H9 (cell line): ENCODE data around the gene CSMD2. TPM values are rescaled to one million over a fixed set of nuclear protein-coding genes. Genes with fewer than 3 reads are reported as not detected.

Source experiments
- DNase-seq: peaks from one replicate; pipeline ENCODE4 v3.0.0-alpha.2; 2017
- H2AFZ ChIP-seq: one replicate; pipeline ENCODE4 v1.6.1; 2013; ENCODE audit warnings: mild to moderate bottlenecking, low read length, control low read depth, moderate library complexity
- H2AK5ac ChIP-seq: 2 replicates; pipeline ENCODE4 v1.6.1; 2013; ENCODE audit warnings: low read length, control low read depth, mixed read lengths; ENCODE audit not compliant: insufficient read length
- H2BK120ac ChIP-seq: one replicate; pipeline ENCODE4 v1.6.1; 2013; ENCODE audit warnings: low read depth, mild to moderate bottlenecking, low read length, control low read depth, inconsistent platforms; ENCODE audit not compliant: poor library complexity, severe bottlenecking
- H2BK12ac ChIP-seq: 2 replicates; pipeline ENCODE4 v1.6.1; 2013; ENCODE audit warnings: low read length, control low read depth, mixed read lengths, low read depth; ENCODE audit not compliant: insufficient read length
- H2BK15ac ChIP-seq: 2 replicates; pipeline ENCODE4 v1.6.1; 2013; ENCODE audit warnings: low read depth, low read length, control low read depth
- H2BK20ac ChIP-seq: one replicate; pipeline ENCODE4 v1.6.1; 2013; ENCODE audit warnings: low read depth, mild to moderate bottlenecking, low read length, control low read depth, inconsistent platforms; ENCODE audit not compliant: poor library complexity, severe bottlenecking
- H2BK5ac ChIP-seq: 2 replicates; pipeline ENCODE4 v1.6.1; 2013; ENCODE audit warnings: low read length, control low read depth, mixed read lengths; ENCODE audit not compliant: insufficient read length
- H3K14ac ChIP-seq: 2 replicates; pipeline ENCODE4 v1.6.1; 2013; ENCODE audit warnings: low read length, control low read depth; ENCODE audit not compliant: insufficient read depth
- H3K18ac ChIP-seq: 2 replicates; pipeline ENCODE4 v1.6.1; 2013; ENCODE audit warnings: low read depth, mild to moderate bottlenecking, mixed read lengths, low read length, control low read depth; ENCODE audit not compliant: insufficient read length
- H3K23ac ChIP-seq: 2 replicates; pipeline ENCODE4 v1.6.1; 2013; ENCODE audit warnings: low read length, control low read depth, mixed read lengths, low read depth; ENCODE audit not compliant: insufficient read length
- H3K23me2 ChIP-seq: 2 replicates; pipeline ENCODE4 v1.6.1; 2013; ENCODE audit warnings: low read depth, mild to moderate bottlenecking, mixed read lengths, low read length, control low read depth; ENCODE audit not compliant: insufficient read length, poor library complexity, severe bottlenecking
- H3K27ac ChIP-seq: 2 replicates; pipeline ENCODE4 v1.5.1; 2013; ENCODE audit warnings: low read length, control low read depth, mixed read lengths, low read depth; ENCODE audit not compliant: insufficient read length
- H3K27me3 ChIP-seq: 2 replicates; pipeline ENCODE4 v1.6.1; 2013; ENCODE audit warnings: low read length, control low read depth, inconsistent platforms; ENCODE audit not compliant: insufficient read depth
- H3K4ac ChIP-seq: 2 replicates; pipeline ENCODE4 v1.6.1; 2013; ENCODE audit warnings: low read depth, mild to moderate bottlenecking, control low read depth, inconsistent platforms, low read length, moderate library complexity
- H3K4me1 ChIP-seq: 2 replicates; pipeline ENCODE4 v1.6.1; 2013; ENCODE audit warnings: low read length, control low read depth, inconsistent platforms; ENCODE audit not compliant: insufficient read depth
- H3K4me2 ChIP-seq: 2 replicates; pipeline ENCODE4 v1.6.1; 2013; ENCODE audit warnings: low read length, control low read depth, mixed read lengths; ENCODE audit not compliant: insufficient read length, insufficient read depth
- H3K56ac ChIP-seq: 2 replicates; pipeline ENCODE4 v1.6.1; 2013; ENCODE audit warnings: low read depth, mild to moderate bottlenecking, mixed read lengths, low read length, control low read depth; ENCODE audit not compliant: insufficient read length
- H3K79me1 ChIP-seq: 2 replicates; pipeline ENCODE4 v1.6.1; 2013; ENCODE audit warnings: low read depth, mild to moderate bottlenecking, moderate library complexity, low read length, control low read depth, inconsistent platforms; ENCODE audit not compliant: insufficient read depth, poor library complexity, severe bottlenecking
- H3K79me2 ChIP-seq: 2 replicates; pipeline ENCODE4 v1.6.1; 2013; ENCODE audit warnings: low read length, control low read depth, inconsistent platforms; ENCODE audit not compliant: insufficient read depth
- H3K9ac ChIP-seq: 2 replicates; pipeline ENCODE4 v1.6.1; 2013; ENCODE audit warnings: low read length, control low read depth, mixed read lengths; ENCODE audit not compliant: insufficient read length; ENCODE audit errors: extremely low read depth
- H3K9me3 ChIP-seq: one replicate; pipeline ENCODE4 v1.6.1; 2013; ENCODE audit warnings: low read depth, low read length, inconsistent platforms; ENCODE audit not compliant: control insufficient read depth
- H3T11ph ChIP-seq: one replicate; pipeline ENCODE4 v1.6.1; 2013; ENCODE audit warnings: mild to moderate bottlenecking, low read length, control low read depth, inconsistent platforms
- H4K20me1 ChIP-seq: one replicate; pipeline ENCODE4 v1.6.1; 2013; ENCODE audit not compliant: control insufficient read depth, insufficient read length, insufficient read depth
- H4K5ac ChIP-seq: 2 replicates; pipeline ENCODE4 v1.6.1; 2013; ENCODE audit warnings: low read depth, mild to moderate bottlenecking, mixed read lengths, low read length, control low read depth; ENCODE audit not compliant: insufficient read length
- H4K8ac ChIP-seq: replicated peaks from 2 replicates; pipeline ENCODE4 v1.6.1; 2013; ENCODE audit warnings: low read length, control low read depth, mixed read lengths, low read depth; ENCODE audit not compliant: insufficient read length
- H4K91ac ChIP-seq: 2 replicates; pipeline ENCODE4 v1.6.1; 2013; ENCODE audit warnings: low read depth, mild to moderate bottlenecking, moderate library complexity, mixed read lengths, low read length, control low read depth; ENCODE audit not compliant: insufficient read length
- H3K27ac Mint-ChIP-seq, 3 experiments: 2 replicates in 2 of 3; 3 replicates in 1 of 3; pipeline ENCODE4 v1.8.0; 2020 to 2021; ENCODE audit warnings: mixed read lengths in 3 of 3, mild to moderate bottlenecking in 1 of 3, moderate library complexity in 1 of 3
- H3K27me3 Mint-ChIP-seq: 2 replicates; pipeline ENCODE4 v1.8.0; 2021; ENCODE audit warnings: low read depth, mild to moderate bottlenecking, moderate library complexity, mixed read lengths
- H3K36me3 Mint-ChIP-seq, 3 experiments: 2 replicates in 2 of 3; 3 replicates in 1 of 3; pipeline ENCODE4 v1.8.0; 2020 to 2021; ENCODE audit warnings: low read depth in 3 of 3, mixed read lengths in 3 of 3; ENCODE audit not compliant: insufficient read depth in 1 of 3
- H3K4me1 Mint-ChIP-seq, 2 experiments: 2 replicates each; pipeline ENCODE4 v1.8.0; 2020; ENCODE audit warnings: mixed read lengths in 2 of 2
- H3K4me3 Mint-ChIP-seq, 2 experiments: 2 replicates in 1 of 2; 3 replicates in 1 of 2; pipeline ENCODE4 v1.8.0; 2020 to 2021; ENCODE audit warnings: mild to moderate bottlenecking in 2 of 2, mixed read lengths in 2 of 2, moderate library complexity in 1 of 2
- H3K9me3 Mint-ChIP-seq, 2 experiments: 2 replicates in 1 of 2; 3 replicates in 1 of 2; pipeline ENCODE4 v1.8.0; 2020; ENCODE audit warnings: mild to moderate bottlenecking in 2 of 2, mixed read lengths in 2 of 2, moderate library complexity in 1 of 2
- WGBS: extraction: QIAGEN DNeasy Blood & Tissue Kit; methylation state at CpG from one replicate; pipeline ENCODE4 v1.1.7; 2013; ENCODE audit warnings: missing lambda C conversion rate, low lambda C conversion rate, mixed read lengths; ENCODE audit not compliant: insufficient read length; ENCODE audit errors: extremely low coverage; 5-methylcytosine and 5-hydroxymethylcytosine counted together
- total RNA-seq: library from RNA; stranded (reverse); gene quantifications from 2 replicates; pipeline ENCODE4 v1.2.1, GENCODE V29; 2021
- TF ChIP-seq, protein P1 (sequence below): fragments of 200-600 bp; sonication (generic); conservative IDR thresholded peaks from 3 replicates; pipeline ENCODE4 v1.8.0; 2021; ENCODE audit warnings: antibody characterized with exemption, mild to moderate bottlenecking

Gene CSMD2
- total RNA-seq, 1 experiment from 2014 or later, result 6.4 TPM

DNA sequence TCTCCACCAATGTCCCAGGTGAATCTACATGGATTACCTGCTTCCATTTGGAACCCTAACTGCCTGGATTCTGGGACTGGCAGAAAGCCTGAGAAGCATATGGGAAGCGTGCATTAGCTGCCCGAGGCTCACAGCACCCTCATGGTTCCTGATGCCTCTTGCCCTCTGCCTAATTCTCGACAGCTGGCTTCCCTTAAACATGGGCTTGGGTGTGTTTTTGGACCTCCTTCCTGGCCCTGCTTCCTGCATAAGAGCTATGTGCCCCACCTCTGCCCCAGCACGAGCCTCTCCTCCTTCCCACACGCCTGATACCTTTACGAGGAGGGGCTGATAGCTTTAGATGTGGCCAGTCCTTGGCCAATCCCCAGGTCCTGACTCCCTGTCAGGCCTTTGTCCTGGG, 453.5 kb downstream of the CSMD2 start:
- no peak overlapping the region for H4K91ac ChIP-seq
- no peaks in the 10 kb centered on the region for H3K9me3 ChIP-seq
- no peaks in the 10 kb centered on the region for H3K4me1 ChIP-seq
- no peak overlapping the region for H3K18ac ChIP-seq
- no peak overlapping the region for H2BK12ac ChIP-seq
- TF ChIP-seq, protein P1, sequence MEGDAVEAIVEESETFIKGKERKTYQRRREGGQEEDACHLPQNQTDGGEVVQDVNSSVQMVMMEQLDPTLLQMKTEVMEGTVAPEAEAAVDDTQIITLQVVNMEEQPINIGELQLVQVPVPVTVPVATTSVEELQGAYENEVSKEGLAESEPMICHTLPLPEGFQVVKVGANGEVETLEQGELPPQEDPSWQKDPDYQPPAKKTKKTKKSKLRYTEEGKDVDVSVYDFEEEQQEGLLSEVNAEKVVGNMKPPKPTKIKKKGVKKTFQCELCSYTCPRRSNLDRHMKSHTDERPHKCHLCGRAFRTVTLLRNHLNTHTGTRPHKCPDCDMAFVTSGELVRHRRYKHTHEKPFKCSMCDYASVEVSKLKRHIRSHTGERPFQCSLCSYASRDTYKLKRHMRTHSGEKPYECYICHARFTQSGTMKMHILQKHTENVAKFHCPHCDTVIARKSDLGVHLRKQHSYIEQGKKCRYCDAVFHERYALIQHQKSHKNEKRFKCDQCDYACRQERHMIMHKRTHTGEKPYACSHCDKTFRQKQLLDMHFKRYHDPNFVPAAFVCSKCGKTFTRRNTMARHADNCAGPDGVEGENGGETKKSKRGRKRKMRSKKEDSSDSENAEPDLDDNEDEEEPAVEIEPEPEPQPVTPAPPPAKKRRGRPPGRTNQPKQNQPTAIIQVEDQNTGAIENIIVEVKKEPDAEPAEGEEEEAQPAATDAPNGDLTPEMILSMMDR, result no peak
- no peak overlapping the region for H2BK120ac ChIP-seq
- no peaks in the 10 kb centered on the region for H3K27me3 ChIP-seq
- no peak overlapping the region for H2BK5ac ChIP-seq
- H3K4me2 ChIP-seq, result no peak overlapping the region
- no peak overlapping the region for H4K5ac ChIP-seq
- DNase-seq, result no peak
- H2BK15ac ChIP-seq, result no peak overlapping the region
- H3T11ph ChIP-seq, result no peak overlapping the region
- no peaks in the 10 kb centered on the region for H3K23me2 ChIP-seq
- H3K79me1 ChIP-seq, result no peaks in the 10 kb centered on the region
- Mint-ChIP-seq H3K27ac (peak overlapping the region in 1 of 3 experiments; percentile 74; a peak in 2 of 7 replicates), H3K27me3 (no peaks in the 10 kb centered on the region), H3K36me3 (peaks cover 4 to 13% (median 7%) of the 10 kb centered on the region in 3 experiments; a peak in 6 of 7 replicates), H3K4me3 (no peak overlapping the region), H3K9me3 (no peaks in the 10 kb centered on the region), H3K4me1 (peaks cover 4 to 7% of the 10 kb centered on the region in 2 experiments)
- WGBS, result no CpG with 5 or more reads among the region's 6 CpGs
- no peak overlapping the region for H3K23ac ChIP-seq
- no peak overlapping the region for H3K56ac ChIP-seq
- no peak overlapping the region for H2AFZ ChIP-seq
- no peak overlapping the region for H3K27ac ChIP-seq
- no peaks in the 10 kb centered on the region for H4K20me1 ChIP-seq
- H3K9ac ChIP-seq, result no peak overlapping the region
- H4K8ac ChIP-seq, result no peak overlapping the region
- no peaks in the 10 kb centered on the region for H3K79me2 ChIP-seq
- H2AK5ac ChIP-seq, result no peak overlapping the region
- no peak overlapping the region for H2BK20ac ChIP-seq
- H3K14ac ChIP-seq, result no peak overlapping the region; the same call in 1 of the 2 replicates
- H3K4ac ChIP-seq, result no peak overlapping the region
